C4-2B (cell line): ENCODE measurements around the gene ATP5MK.
"Not testable (repeated sequence)": the region's sequence is repeated elsewhere in the genome, so short reads cannot be mapped to it uniquely, and the experiment has no call there.

Source experiments
- H3K27ac ChIP-seq: fragments of 450-650 bp; 2 replicates; pipeline ENCODE4 v1.5.1; 2017
- ZFX ChIP-seq: fragments of 450-650 bp; IDR thresholded peaks from 2 replicates; pipeline ENCODE4 v1.6.1; 2017
- TF ChIP-seq, protein P1 (sequence below): fragments of 450-650 bp; conservative IDR thresholded peaks from 2 replicates; pipeline ENCODE4 v1.5.1; 2017; ENCODE audit warnings: mild to moderate bottlenecking

Gene ATP5MK

GRCh38 chr10:103367379-103367781 is 28.9 kb downstream of the ATP5MK start:
- TF ChIP-seq, protein P1, sequence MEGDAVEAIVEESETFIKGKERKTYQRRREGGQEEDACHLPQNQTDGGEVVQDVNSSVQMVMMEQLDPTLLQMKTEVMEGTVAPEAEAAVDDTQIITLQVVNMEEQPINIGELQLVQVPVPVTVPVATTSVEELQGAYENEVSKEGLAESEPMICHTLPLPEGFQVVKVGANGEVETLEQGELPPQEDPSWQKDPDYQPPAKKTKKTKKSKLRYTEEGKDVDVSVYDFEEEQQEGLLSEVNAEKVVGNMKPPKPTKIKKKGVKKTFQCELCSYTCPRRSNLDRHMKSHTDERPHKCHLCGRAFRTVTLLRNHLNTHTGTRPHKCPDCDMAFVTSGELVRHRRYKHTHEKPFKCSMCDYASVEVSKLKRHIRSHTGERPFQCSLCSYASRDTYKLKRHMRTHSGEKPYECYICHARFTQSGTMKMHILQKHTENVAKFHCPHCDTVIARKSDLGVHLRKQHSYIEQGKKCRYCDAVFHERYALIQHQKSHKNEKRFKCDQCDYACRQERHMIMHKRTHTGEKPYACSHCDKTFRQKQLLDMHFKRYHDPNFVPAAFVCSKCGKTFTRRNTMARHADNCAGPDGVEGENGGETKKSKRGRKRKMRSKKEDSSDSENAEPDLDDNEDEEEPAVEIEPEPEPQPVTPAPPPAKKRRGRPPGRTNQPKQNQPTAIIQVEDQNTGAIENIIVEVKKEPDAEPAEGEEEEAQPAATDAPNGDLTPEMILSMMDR, result no peak
- TF ChIP-seq ZFX, result no peak
- peak overlapping the region; percentile 94 for H3K27ac ChIP-seq

DNA sequence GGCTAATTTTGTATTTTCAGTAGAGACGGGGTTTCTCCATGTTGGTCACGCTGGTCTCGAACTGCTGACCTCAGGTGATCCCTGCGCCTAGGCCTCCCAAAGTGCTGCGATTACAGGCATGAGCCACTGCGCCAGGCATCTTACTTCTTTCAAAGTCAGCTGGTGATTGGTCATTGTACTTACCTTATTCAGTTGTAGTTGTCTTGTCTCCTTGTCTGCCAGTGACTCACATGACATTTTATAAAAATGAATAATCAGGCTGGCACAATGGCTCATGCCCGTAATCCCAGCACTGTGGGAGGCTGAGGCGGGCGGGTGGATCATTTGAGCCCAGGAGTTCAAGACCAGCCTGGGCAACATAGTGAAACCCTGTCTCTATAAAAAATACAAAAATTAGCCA is 35.5 kb downstream of the ATP5MK start:
- H3K27ac ChIP-seq, result not testable (repeated sequence)

GRCh38 chr10:103359493-103359892 is 36.8 kb downstream of the ATP5MK start:
- not testable (repeated sequence) for H3K27ac ChIP-seq

GRCh38 chr10:103355906-103356599 is 40.2 kb downstream of the ATP5MK start:
- no peak for TF ChIP-seq ZFX
- TF ChIP-seq, protein P1, result no peak
- no peak overlapping the region for H3K27ac ChIP-seq

- H3K27ac ChIP-seq, result not testable (repeated sequence)
Observed at GRCh38 chr10:103354567-103354966, 41.7 kb downstream of the ATP5MK start.

- H3K27ac ChIP-seq, result no peak overlapping the region
- TF ChIP-seq, protein P1, result no peak; the same call in 1 of the 2 replicates
- TF ChIP-seq ZFX, result no peak
Observed at GRCh38 chr10:103353281-103353680, 43.0 kb downstream of the ATP5MK start.

DNA sequence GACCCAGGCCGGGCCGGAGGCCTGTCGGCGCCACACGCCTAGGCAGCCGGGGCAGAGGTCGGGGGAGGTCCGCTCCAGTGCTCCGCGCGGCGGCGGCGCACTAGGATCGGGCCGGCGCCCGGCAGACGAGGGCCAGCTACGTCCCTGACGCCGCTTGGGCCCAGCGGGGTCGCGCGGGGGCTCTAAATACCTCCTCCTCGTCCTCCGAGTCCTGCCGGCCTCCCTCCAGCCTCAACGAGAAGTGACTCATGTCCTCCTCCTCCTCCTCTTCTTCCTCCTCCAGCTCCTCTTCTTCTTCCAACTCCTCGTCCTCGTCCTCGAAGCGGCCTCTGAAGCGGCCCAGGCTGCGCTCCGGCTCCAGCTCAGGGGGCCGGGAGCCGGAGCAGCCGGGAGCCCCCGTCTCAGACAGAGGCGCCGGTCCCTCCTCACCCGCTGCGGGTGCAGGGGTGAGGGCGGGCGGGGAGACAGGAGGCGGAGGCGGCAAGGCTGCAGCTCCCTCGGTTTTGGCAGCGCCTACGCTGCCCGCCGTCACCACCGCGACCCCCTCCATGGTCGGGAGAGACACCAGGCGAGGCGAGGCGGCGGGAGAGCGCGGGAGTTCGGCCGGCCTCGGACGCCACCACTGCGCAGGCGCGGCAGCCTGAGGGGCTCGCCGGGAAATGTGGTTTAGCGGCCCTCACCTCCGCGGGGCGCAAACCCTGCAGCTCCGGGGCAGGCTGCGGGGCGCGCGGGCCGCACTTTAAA is 45.6 kb downstream of the ATP5MK start, which contains the start of gene PCGF6:
PCGF6 (minus strand) TSS at position 624 of the 744 bp plus-strand sequence; CDS start at position 550, 74 bp downstream.
- H3K27ac ChIP-seq, result peak within 1 kb of the TSS; percentile 91
- TF ChIP-seq, protein P1, result no peak
- TF ChIP-seq ZFX, result peak; percentile 96

- peak overlapping the region; percentile 91 for H3K27ac ChIP-seq
- no peak for TF ChIP-seq ZFX
- TF ChIP-seq, protein P1, result no peak
Observed at GRCh38 chr10:103350175-103350516, 46.1 kb downstream of the ATP5MK start.
